Measurements from ENCODE around the gene RNF126.

DNA sequence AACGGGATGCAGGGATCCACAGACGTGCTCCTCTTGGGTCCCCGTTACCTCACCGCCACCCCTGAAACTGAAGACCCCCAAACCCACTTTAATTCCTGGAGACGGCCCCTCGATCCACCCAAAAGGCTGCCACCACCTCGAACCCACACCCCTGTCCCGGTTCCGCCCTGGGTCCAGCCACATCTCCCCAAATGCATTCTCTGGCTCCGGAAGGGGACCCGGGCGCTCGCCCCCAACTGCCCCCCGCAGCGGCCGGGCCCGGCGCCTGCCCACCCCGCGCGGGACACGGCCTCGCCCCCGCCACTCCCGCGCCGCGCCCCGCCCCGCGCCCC is 13.0 kb upstream of the RNF126 start:
- TF ChIP-seq, protein P1, sequence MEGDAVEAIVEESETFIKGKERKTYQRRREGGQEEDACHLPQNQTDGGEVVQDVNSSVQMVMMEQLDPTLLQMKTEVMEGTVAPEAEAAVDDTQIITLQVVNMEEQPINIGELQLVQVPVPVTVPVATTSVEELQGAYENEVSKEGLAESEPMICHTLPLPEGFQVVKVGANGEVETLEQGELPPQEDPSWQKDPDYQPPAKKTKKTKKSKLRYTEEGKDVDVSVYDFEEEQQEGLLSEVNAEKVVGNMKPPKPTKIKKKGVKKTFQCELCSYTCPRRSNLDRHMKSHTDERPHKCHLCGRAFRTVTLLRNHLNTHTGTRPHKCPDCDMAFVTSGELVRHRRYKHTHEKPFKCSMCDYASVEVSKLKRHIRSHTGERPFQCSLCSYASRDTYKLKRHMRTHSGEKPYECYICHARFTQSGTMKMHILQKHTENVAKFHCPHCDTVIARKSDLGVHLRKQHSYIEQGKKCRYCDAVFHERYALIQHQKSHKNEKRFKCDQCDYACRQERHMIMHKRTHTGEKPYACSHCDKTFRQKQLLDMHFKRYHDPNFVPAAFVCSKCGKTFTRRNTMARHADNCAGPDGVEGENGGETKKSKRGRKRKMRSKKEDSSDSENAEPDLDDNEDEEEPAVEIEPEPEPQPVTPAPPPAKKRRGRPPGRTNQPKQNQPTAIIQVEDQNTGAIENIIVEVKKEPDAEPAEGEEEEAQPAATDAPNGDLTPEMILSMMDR (IDR thresholded peaks at IDR 0.05): no peak
- TF ChIP-seq POLR2A (IDR thresholded peaks at IDR 0.05): no peak
